GM18499 (cell line): Measurements from ENCODE around the gene SIN3A.
"Not testable (repeated sequence)": the region's sequence is repeated elsewhere in the genome, so short reads cannot be mapped to it uniquely, and the experiment has no call there.

Experiments
- ATAC-seq: cut with Tn5 transposase; IDR thresholded peaks from one replicate; pipeline ENCODE4 v1.9.1; 2021; ENCODE audit warnings: moderate number of reproducible peaks; ENCODE audit not compliant: insufficient read depth, unreplicated experiment

Gene SIN3A

GRCh38 chr15:75450307-75451201, 936 bp downstream of the SIN3A start:
- no peak for ATAC-seq

GRCh38 chr15:75449585-75450306, 1.7 kb downstream of the SIN3A start:
- no peak for ATAC-seq

GRCh38 chr15:75448171-75448570, 3.3 kb downstream of the SIN3A start:
- not testable (repeated sequence) for ATAC-seq

GRCh38 chr15:75446151-75446550, 5.3 kb downstream of the SIN3A start:
- no peak for ATAC-seq

- ATAC-seq: not testable (repeated sequence)
Observed at GRCh38 chr15:75445324-75445723, 6.2 kb downstream of the SIN3A start.

GRCh38 chr15:75443972-75444453, 7.5 kb downstream of the SIN3A start:
- ATAC-seq: not testable (repeated sequence)

- no peak for ATAC-seq
Observed at GRCh38 chr15:75437721-75438120, 13.8 kb downstream of the SIN3A start.

GRCh38 chr15:75436881-75437280, 14.6 kb downstream of the SIN3A start:
- ATAC-seq: no peak

GRCh38 chr15:75431682-75432081, 19.8 kb downstream of the SIN3A start:
- ATAC-seq: no peak

GRCh38 chr15:75431270-75431669, 20.2 kb downstream of the SIN3A start:
- no peak for ATAC-seq

GRCh38 chr15:75430259-75430658, 21.2 kb downstream of the SIN3A start:
- no peak for ATAC-seq

- no peak for ATAC-seq
Observed at GRCh38 chr15:75428152-75428551, 23.3 kb downstream of the SIN3A start.

- no peak for ATAC-seq
Observed at GRCh38 chr15:75425966-75426500, 25.5 kb downstream of the SIN3A start.

- ATAC-seq: no peak
Observed at GRCh38 chr15:75422554-75422953, 28.9 kb downstream of the SIN3A start.

- ATAC-seq: no peak
Observed at GRCh38 chr15:75420698-75421097, 30.8 kb downstream of the SIN3A start.

- no peak for ATAC-seq
Observed at GRCh38 chr15:75416584-75416983, 34.9 kb downstream of the SIN3A start.

GRCh38 chr15:75410196-75410595, 41.3 kb downstream of the SIN3A start:
- ATAC-seq: no peak

GRCh38 chr15:75407083-75407482, 44.4 kb downstream of the SIN3A start:
- no peak for ATAC-seq

- no peak for ATAC-seq
Observed at GRCh38 chr15:75403892-75404291, 47.6 kb downstream of the SIN3A start.

GRCh38 chr15:75397494-75397893, 54.0 kb downstream of the SIN3A start:
- no peak for ATAC-seq

- ATAC-seq: no peak
Observed at GRCh38 chr15:75389791-75390382, 61.6 kb downstream of the SIN3A start.
